Measurements from ENCODE around the gene CCDC9B. TPM values are rescaled to one million over a fixed set of nuclear protein-coding genes. Genes with fewer than 3 reads are reported as not detected.

The CCDC9B gene
- total RNA-seq, 2 donors from 2014 or later = 31.8 to 32.2 TPM

- Histone ChIP-seq H3K27me3 (peaks cover 0 to 11% of the 10 kb centered on the region in 2 donors), H3K27ac (no peak overlapping the region), H3K4me3 (peak overlapping the region; percentile 29 to 53), H3K9me3 (no peaks in the 10 kb centered on the region), H3K4me1 (peaks cover 0 to 56% of the 10 kb centered on the region in 2 donors), H3K36me3 (no peaks in the 10 kb centered on the region)
- no peak for DNase-seq (ENCODE audit: low spot score)
- peak; percentile 50 to 69 for TF ChIP-seq CTCF (IDR thresholded peaks at IDR 0.05)
Observed at GRCh38 chr15:40282147-40282868, 58.4 kb downstream of the CCDC9B start.

- Histone ChIP-seq H3K4me1 (peaks cover 0 to 55% of the 10 kb centered on the region in 2 donors), H3K27ac (no peak overlapping the region), H3K4me3 (peak overlapping the region in 1 of 2 donors; percentile 53), H3K9me3 (no peaks in the 10 kb centered on the region), H3K27me3 (peaks cover 0 to 11% of the 10 kb centered on the region in 2 donors), H3K36me3 (no peaks in the 10 kb centered on the region)
- DNase-seq (ENCODE audit: low spot score) = no peak
- TF ChIP-seq CTCF (IDR thresholded peaks at IDR 0.05) = no peak
Observed at GRCh38 chr15:40281801-40282146, 59.0 kb downstream of the CCDC9B start.

Other genes with a start within 250 kb of the CCDC9B start
- 1 to 10 TPM; 1.3 to 3.0 TPM for gene BMF, start 232.1 kb downstream of the CCDC9B start, total RNA-seq
- 1 to 10 TPM in 1 of 2 donors, under 1 TPM in 1; 0.39 to 2.1 TPM for gene BUB1B, start 179.9 kb downstream of the CCDC9B start, total RNA-seq
- 10 to 100 TPM; 15.3 to 32.5 TPM for gene PAK6, start 101.9 kb downstream of the CCDC9B start, total RNA-seq
- 1 to 10 TPM in 1 of 2 donors, under 1 TPM in 1; 0.44 to 1.3 TPM for gene ANKRD63, start 57.9 kb downstream of the CCDC9B start, total RNA-seq
- 1 to 10 TPM; 1.9 to 8.4 TPM for gene PLCB2, start 33.0 kb downstream of the CCDC9B start, total RNA-seq
- gene INAFM2, start 17.2 kb downstream of the CCDC9B start, total RNA-seq = 10 to 100 TPM; 45.5 to 48.9 TPM
- gene PHGR1, start 10.1 kb upstream of the CCDC9B start, total RNA-seq = not detected
- under 1 TPM; 0.11 to 0.20 TPM for gene DISP2, start 17.3 kb upstream of the CCDC9B start, total RNA-seq
- 10 to 100 TPM in 1 of 2 donors, 1 to 10 TPM in 1; 8.4 to 12.9 TPM for gene KNSTRN, start 41.8 kb upstream of the CCDC9B start, total RNA-seq
- 10 to 100 TPM; 49.1 to 65.3 TPM for gene IVD, start 64.9 kb upstream of the CCDC9B start, total RNA-seq
- 10 to 100 TPM; 11.6 to 19.2 TPM for gene BAHD1, start 100.0 kb upstream of the CCDC9B start, total RNA-seq
- 10 to 100 TPM; 13.2 to 14.2 TPM for gene CHST14, start 130.0 kb upstream of the CCDC9B start, total RNA-seq
- gene CCDC32, start 224.1 kb upstream of the CCDC9B start, total RNA-seq = 10 to 100 TPM; 18.7 to 30.2 TPM
- gene RPUSD2, start 228.4 kb upstream of the CCDC9B start, total RNA-seq = 1 to 10 TPM; 5.6 to 8.5 TPM

Measured in right atrium auricular region (tissue), 2 donors.